Astrocyte of the cerebellum (primary cell): ENCODE results near the gene DGKD.

Experiments
- DNase-seq: peaks from one replicate; pipeline ENCODE4 v3.0.0-alpha.2; 2011; ENCODE audit warnings: low read depth
- H3K4me3 ChIP-seq: 2 replicates; pipeline ENCODE4 v1.5.1; 2011; ENCODE audit warnings: mild to moderate bottlenecking, low read depth, low read length, moderate library complexity
- in situ Hi-C: cut with HindIII; loops from 2 replicates; pipeline ENCODE4 v1.10.0; 2017; ENCODE audit warnings: low sequenced_read_pairs
- TF ChIP-seq, protein P1 (sequence below): IDR thresholded peaks from 2 replicates; pipeline ENCODE4 v1.5.1; 2012; ENCODE audit warnings: low read length, low read depth, moderate library complexity, mild to moderate bottlenecking; ENCODE audit errors: missing control alignments

DGKD gene

GRCh38 chr2:233343171-233343705, 11.1 kb upstream of the DGKD start:
- in situ Hi-C loops: no loop called here
- TF ChIP-seq, protein P1, sequence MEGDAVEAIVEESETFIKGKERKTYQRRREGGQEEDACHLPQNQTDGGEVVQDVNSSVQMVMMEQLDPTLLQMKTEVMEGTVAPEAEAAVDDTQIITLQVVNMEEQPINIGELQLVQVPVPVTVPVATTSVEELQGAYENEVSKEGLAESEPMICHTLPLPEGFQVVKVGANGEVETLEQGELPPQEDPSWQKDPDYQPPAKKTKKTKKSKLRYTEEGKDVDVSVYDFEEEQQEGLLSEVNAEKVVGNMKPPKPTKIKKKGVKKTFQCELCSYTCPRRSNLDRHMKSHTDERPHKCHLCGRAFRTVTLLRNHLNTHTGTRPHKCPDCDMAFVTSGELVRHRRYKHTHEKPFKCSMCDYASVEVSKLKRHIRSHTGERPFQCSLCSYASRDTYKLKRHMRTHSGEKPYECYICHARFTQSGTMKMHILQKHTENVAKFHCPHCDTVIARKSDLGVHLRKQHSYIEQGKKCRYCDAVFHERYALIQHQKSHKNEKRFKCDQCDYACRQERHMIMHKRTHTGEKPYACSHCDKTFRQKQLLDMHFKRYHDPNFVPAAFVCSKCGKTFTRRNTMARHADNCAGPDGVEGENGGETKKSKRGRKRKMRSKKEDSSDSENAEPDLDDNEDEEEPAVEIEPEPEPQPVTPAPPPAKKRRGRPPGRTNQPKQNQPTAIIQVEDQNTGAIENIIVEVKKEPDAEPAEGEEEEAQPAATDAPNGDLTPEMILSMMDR: no peak
- H3K4me3 ChIP-seq: no peak overlapping the region
- no peak for DNase-seq

- TF ChIP-seq, protein P1: no peak
- no peak for DNase-seq
- H3K4me3 ChIP-seq: no peak overlapping the region
- in situ Hi-C loops: no loop called here
Observed at GRCh38 chr2:233346376-233346775, 7.9 kb upstream of the DGKD start.

- DNase-seq: no peak
- in situ Hi-C loops: no loop called here
- TF ChIP-seq, protein P1: no peak
- no peak overlapping the region for H3K4me3 ChIP-seq
Observed at GRCh38 chr2:233346930-233347329, 7.4 kb upstream of the DGKD start.

DNA sequence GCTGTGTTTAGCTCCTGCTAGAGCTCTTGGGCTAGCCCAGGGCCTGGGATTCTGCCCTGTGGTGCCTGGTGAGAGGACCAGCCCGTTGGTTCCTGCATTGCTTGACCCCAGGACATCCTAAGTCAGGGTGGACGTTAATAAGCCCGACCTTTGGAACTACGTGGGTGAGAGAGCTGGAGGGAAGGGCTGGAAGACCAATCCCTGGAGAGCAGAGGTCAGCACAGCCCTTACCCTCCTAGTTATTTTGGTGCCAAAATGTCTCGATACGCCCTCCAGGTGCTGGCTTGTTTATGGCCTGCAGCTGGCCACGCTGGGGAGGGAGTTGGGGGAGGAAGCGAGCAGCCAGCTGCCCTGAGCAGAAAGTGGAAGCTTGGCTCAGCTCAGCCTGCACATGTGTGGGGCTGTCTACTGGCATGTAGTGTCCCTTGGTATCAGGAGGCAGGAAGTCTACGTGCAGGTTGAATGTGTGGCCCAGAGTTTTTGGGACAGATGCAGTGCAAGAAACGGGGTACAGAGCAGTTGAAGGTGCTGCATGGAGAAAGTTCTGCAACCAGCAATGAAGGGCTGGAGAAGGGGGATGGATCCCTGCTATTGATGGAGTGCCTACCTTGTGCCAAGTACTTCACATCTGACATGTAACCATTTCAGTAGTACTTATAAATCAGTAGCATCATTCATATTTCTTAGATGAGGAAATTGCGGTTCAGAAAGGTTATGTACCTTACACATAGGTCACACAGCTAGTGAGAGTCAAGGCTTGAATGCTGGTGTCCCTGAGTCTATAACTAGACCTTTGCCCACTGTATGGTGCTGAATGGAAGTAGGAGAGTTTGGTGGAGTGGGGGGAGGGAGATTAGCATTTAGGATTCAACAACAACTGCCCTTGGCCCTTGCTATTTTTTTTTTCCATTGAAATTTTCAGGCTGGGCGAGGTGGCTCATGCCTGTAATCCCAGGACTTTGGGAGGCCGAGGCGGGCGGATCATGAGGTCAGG, 5.0 kb upstream of the DGKD start:
- DNase-seq: no peak
- TF ChIP-seq, protein P1: no peak
- no peak overlapping the region for H3K4me3 ChIP-seq
- in situ Hi-C loops: no loop called here

- TF ChIP-seq, protein P1: peak; percentile 16
- DNase-seq: peak; percentile 62
- H3K4me3 ChIP-seq: no peak overlapping the region
- in situ Hi-C loops: no loop called here
Observed at GRCh38 chr2:233350708-233351107, 3.6 kb upstream of the DGKD start.

GRCh38 chr2:233351423-233351822, 2.9 kb upstream of the DGKD start:
- no peak for DNase-seq
- TF ChIP-seq, protein P1: no peak
- in situ Hi-C loops: no loop called here
- no peak overlapping the region for H3K4me3 ChIP-seq
